GM19240 (cell line): ENCODE data around the gene MAP2K6.

ENCODE experiments used
- DNase-seq: peaks from one replicate; pipeline ENCODE4 v3.0.0; 2011; ENCODE audit warnings: low spot score; ENCODE audit not compliant: insufficient read length

The MAP2K6 gene

DNA sequence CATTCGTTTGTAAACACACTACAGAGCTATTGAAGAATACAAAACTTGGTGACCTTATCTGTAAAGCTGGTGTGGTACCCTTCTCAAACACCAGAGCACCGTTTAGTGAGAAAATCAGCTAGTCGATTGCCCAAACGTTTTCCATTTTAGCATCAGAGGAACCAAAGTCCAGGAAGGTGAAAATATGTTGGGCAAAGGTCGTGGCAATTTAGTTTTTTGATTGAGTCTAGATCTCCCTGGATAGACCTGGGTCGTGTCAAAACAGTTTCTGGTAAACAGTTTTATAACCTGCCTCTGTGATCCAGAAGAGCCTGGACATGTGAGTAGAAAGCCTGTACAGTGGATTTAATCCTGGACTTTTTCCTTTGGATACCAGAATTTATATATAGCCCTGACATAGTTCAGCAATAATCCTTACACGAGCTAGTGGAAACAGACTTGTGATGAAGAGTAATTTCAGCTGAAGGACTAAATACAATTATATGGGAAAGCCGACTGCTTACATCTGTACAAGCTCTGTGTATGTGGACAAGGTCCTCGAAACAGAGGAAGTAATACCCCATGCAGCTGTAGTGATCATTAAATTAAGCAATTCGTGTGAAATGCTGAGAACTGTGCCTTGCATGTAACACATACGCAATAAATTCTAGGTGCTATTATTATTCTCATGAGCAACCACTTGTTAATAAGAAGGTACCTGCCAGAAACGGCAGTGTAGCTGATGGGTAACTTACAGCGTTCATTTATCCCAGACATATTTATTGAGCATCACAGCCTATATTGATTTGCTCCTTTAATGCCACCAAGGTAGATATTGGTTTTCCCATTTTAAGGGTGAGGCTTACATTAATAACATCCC is 72.5 kb downstream of the MAP2K6 start:
- no peak for DNase-seq

DNA sequence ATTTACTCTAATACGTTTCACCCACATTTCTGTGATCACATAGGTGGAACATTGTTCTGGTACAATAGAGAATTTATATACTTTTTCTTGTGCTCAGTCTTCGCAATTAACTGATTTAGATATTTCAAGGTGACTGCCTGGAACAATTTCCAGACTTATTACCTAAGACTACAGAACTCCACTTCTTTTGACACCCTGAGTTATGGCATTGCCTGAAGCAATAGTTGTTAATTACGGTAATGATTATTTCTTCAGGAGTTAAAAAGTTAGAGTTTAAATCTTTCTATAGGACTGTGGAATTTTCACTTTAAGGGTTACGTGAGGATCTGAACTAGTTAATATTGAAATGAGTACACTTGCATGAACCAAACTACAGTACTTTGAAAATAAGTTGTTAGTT is 74.8 kb downstream of the MAP2K6 start:
- no peak for DNase-seq

DNA sequence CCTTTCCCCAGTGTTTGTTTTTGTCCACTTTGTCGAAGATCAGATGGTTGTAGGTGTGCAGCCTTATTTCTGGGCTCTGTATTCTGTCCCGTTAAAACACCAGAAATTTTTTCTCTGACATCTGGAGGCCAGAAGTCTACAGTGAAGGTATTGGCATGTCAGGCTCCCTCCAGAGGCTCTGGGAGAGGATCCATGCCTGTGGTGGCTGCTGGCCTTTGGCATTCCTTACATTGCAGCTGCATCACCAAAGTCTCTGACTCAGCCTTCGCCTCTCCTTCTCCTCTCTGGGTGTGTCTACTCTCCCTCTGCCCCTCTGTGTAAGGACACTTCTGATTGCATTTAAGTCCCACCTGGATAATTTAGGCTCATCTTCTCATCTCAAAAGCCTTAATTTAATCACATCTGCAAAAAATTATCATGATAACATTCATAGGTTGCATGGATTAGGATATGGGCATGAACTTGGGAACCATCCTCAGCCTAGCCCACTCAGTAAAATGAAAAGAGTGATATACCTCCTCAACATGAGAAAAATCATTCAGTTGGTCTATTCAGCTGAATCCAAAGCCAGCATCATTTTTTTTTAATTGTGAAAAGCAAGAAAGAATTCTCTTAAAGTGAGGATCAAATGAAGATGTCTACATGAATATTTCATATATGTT is 78.0 kb downstream of the MAP2K6 start:
- no peak for DNase-seq

DNA sequence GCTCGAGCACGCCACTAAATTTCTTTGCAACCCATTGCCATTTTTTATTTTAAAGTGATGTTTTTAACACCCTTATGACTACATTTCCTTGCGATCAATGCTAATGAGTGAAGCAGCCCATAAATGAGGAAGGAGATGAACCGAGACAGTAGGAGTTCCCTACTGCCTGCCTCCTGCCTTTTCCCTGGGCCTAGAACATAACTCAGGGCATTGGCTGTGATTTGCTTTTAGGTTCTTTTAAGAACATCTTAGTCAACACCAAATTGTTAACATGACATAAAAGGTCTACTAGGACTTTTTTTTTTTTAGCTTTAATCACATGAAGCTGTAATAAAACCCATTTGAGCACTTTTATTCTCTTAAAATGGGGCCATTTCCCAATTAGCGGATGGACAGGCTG is 81.3 kb downstream of the MAP2K6 start:
- no peak for DNase-seq

DNA sequence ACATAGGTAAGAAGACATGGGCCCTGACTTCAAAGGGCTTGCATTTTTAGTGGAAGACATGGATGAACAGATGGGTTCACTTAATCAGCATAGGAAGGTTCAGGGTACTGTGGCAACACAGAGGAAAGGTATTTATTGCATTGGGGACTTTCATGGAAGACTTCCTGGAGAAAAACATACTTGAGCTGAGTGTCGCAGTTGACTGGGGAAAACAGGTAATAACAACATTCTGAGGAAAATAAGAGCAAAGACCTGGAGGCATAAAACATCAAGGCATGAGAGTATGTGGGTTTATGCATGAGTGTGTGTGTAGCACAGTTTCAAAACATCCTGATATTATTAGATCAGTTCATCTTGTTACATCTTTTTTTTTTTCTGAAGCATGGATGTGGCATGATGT is 82.7 kb downstream of the MAP2K6 start:
- no peak for DNase-seq

DNA sequence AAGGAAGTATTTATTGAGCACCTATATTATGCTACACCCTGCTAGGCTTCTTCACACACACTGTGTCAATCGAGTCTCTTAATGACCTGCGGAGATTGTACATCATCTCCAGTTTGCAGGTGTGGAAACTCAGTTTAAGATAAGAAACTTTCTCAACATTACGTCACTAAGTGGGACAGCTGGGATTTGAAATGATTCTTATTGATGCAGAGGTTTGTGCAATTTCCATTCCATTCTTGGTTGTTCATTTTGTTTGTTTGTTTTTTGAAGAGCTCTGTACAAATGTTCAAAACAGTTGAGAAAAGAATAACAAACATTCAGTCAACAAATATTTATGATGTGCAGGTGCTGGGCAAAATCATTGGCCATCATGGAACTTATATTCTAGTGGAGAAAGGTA is 84.8 kb downstream of the MAP2K6 start:
- DNase-seq = no peak

DNA sequence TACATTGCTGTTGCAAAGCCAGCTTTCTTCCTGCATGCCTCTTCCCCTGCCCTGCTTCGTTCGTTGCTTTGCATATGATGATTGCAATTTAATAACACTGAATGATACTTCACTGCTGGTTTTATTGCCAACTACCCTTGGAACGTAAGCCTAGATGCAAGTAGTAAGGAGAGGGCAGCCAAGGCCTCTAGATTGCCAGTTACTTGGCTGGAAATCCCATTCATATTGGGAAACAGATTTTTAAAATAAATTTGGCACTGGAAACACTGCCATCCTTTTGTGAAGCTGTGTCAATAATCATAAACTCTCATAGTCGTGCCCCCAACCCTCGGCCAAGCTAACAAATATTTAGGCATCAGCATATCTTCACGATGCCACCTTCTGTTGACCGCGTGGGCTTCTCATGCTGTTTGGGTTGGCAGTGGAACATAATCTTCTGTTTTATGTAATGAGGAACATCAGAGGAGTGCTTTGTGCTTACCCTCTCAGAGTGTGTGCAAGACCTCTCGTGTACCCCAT is 86.5 kb downstream of the MAP2K6 start:
- no peak for DNase-seq

DNA sequence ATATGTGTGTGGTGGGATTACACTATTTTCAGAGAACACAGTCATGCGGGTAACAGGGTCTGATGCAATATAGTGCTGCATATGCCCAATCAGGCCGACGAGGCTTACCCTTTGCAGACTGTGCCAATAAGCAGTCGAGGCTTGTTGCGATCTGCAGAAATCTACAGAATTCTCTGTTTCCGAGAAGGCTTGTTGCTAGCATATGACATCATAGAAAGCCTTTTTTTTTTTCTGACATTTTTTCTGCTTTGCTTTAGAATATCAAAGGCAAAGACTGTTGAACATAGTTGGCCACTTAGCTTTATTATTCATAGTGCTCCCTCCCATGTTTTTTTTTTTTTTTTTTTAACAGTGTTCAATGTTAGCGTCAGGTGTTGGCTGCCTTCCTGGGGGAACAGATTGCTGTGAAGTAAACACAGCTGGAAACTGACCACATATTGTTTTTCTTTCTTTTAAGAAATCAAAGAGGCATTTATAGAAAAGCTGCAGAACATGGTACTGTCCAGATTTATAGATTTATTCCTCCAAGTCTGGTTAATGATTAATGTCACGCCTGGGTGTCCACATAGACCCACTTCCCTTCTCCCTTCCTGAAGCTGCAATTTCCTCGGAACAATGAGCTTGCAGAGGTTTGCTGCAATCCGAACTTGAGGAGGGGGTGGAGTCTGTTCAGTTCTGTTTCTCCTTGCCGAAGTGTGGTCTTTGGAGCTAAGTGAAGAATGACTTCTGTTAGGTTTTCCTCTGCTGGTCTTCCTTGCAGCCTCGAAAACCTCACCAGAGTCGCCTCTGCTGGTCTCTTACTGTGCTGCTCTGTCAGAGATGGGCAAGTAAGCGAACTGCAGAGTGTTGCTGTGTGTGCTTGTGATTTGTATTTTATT is 87.3 kb downstream of the MAP2K6 start:
- no peak for DNase-seq

DNA sequence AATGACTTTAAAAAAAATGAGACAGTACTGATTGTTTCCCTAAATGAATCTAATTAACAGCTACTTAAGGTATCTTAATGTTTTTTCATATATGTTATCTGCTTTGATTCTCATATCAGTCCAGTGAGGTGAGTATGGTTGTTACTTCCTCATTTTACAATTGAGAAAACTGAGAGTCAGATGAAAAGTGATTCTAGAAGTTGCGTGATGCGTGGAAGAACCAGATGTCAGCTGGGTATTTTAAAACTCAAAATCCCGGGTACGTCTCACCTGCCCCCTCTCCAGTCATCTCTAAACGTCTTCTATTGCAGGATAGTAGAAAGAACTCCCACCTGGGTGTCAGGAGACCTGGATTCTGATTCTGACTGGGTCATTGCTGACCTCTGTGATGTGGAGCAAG is 89.2 kb downstream of the MAP2K6 start:
- peak; percentile 25 for DNase-seq

DNA sequence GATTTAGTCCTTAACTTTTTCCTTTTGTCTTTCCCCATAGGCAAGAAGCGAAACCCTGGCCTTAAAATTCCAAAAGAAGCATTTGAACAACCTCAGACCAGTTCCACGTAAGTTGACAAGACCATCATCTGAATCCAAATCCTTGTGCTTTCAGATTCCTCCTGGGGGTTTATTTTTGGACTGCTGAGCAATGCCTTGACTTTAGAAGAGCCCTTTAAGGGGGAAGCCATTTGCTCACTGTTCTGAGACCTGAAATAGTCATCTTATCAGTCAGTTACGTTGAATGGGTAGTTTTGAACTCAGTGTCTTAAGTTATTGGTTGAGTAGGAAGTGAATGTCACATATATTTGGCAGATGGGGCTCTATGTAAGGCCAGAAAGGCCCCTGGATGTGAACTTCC is 91.2 kb downstream of the MAP2K6 start:
- DNase-seq = no peak

DNA sequence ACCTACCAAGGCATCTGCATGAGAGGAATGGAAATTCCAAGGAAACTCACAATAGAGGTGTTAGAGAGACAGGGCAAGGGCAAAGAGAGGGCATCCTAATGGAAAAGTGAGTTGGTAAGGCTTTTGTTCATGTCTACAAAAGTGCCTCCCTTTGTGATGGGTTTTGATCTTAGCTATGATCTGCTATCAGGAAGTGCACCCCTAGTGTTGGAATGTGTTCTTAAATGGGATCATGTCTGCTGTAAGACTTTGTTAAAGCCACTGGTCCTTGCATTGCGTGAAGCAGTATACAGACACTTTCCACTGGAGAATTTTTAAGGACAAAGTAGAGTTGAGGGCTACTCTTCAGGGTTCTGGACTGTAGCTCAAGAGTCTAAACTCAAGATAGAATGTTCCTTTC is 92.0 kb downstream of the MAP2K6 start:
- DNase-seq = no peak

DNA sequence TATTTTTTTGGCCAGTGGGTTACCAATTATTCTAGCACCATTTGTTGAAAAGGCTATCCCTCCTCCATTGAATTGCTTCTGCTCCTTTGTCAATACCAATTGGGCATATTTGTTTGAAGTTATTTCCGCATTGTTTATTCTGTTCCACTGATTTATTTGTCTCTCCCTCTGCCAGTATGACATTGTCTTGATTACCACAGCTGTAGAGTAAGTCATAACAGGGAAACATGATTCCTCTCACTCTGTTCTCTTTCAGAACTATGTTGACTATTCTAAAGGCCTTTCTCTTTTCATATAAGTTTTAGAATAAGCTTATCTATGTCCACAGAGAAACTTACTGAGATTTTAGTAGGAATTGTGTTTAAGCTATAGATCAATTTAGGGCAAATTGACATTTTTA is 94.3 kb downstream of the MAP2K6 start:
- DNase-seq = no peak

DNA sequence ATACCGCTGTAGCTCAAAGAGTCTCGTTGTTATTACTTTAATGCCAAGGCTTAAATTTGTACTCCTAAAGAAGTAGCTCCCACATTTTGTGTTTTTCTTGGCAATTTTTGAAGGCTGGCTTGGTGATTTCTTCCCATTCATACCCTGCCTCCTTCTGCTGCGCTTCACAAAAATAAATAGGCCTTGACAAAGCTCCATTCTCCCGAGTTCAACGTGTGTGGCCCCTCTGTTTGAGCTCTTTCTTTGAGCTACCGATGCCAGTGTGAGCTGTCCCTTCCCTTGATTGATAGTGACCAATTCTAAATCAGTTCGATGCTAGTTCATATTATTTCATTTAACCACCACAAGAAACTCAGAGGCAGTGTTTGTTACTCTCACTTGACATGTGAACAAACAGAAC is 96.8 kb downstream of the MAP2K6 start:
- no peak for DNase-seq

DNA sequence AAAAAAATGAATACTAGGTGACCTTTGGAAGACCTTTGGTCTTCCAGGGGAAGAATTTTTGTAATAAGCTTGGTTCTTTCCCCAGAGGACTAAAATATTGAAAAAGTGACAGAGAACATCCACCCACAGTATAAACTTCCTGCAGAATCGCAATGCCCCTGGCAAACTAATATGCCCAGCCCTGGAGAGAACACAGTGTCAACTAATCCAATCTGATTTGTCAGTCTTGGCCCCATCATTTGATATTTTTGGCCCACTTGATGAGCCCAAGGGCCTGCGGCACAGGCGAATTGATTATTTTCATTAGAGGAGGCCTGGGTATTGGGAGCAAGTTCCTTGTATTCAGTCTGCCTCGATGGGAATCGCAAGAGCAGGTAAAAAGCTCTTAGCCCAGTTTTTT is 98.4 kb downstream of the MAP2K6 start:
- no peak for DNase-seq

DNA sequence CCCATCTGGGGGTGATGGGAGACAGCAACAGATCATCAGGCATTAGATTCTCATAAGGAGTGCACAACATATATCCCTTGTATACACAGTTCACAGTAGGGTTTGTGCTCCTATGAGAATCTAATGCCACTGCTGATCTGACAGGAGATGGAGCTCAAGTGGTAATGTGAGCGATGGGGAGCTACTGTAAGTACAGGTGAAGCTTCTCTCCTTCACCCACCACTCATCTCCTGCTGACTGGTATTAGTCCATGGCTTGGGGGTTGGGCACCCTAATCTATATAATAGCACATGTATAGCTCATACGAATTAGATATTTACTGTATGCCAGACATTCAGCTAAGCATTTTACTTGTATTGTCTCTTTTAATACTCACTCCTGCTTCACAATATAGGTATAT is 101.7 kb downstream of the MAP2K6 start:
- DNase-seq = no peak

DNA sequence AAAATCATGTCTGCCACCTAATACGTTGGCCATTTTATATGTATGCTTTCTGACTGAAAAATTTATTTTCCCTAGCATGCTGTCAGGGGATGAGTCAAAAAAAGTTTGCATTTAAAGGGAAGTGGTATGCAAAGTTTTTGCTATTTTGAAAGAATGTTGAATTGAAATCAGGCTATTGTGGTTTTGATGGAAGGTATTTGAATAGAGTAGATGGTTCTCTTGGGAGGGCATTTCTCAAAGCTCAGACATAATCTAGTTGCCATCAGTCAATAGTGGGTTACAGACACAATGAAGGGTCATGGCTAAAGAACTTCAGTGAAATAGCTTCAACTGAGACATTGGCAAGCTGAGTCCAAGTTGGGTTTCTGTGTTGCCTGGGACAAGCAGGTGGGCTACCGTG is 102.4 kb downstream of the MAP2K6 start:
- DNase-seq = no peak

DNA sequence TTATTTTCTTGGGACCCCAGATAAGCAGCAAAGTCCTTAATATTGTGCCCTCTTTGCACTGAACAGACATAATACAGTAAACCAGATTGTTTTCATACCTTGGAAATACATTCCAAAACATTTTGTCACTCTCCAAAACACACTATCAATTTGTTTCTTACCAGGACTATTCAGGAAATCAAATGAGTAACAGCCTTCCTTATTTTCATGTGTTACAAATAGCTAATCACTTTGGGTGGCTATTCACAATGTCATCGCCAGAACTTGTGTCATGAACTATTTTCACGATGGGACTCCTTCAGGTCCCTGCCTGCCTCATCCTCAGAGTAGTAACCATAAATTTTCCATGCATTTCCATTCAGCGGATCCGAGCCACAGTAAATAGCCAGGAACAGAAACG is 104.5 kb downstream of the MAP2K6 start:
- DNase-seq = no peak

DNA sequence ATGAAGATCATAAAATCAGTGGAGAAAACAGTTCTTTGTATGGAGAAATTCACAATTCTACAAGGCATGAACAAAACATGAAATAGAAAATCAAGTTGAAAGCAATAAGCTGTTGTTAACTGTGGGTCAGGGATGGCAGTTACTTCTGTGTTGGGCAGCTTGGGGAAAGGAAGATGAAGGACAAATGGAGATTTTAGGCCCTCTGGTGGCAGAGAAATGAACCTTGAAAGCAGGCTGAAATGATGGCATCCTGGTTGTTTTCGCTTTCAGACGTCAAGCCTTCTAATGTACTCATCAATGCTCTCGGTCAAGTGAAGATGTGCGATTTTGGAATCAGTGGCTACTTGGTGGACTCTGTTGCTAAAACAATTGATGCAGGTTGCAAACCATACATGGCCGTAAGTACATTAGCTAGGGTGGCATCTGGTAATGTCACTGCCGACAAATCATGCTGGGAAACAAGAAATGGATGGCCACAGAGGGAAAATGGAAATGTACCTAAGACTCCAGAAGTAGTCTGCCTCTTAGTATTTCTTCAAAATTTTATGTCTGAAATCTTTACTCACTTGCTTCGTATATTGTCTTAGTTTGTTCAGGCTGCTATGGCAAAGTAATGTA is 108.9 kb downstream of the MAP2K6 start:
- DNase-seq = no peak

DNA sequence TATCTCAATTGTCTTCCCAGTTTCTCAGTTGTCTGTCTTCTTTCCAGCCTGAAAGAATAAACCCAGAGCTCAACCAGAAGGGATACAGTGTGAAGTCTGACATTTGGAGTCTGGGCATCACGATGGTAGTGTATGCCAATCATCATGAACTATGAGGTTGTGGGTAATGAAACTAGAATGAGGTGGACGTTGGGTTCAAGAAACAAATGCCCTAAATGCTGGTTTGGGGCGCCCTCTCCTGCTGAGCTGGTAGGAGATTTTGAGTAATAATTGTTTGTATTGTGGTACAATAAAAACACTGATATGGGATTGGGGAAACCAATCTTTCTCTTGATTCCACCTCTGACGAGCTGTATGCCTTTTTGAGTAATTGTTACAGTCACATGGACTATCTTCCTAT is 110.4 kb downstream of the MAP2K6 start:
- no peak for DNase-seq

DNA sequence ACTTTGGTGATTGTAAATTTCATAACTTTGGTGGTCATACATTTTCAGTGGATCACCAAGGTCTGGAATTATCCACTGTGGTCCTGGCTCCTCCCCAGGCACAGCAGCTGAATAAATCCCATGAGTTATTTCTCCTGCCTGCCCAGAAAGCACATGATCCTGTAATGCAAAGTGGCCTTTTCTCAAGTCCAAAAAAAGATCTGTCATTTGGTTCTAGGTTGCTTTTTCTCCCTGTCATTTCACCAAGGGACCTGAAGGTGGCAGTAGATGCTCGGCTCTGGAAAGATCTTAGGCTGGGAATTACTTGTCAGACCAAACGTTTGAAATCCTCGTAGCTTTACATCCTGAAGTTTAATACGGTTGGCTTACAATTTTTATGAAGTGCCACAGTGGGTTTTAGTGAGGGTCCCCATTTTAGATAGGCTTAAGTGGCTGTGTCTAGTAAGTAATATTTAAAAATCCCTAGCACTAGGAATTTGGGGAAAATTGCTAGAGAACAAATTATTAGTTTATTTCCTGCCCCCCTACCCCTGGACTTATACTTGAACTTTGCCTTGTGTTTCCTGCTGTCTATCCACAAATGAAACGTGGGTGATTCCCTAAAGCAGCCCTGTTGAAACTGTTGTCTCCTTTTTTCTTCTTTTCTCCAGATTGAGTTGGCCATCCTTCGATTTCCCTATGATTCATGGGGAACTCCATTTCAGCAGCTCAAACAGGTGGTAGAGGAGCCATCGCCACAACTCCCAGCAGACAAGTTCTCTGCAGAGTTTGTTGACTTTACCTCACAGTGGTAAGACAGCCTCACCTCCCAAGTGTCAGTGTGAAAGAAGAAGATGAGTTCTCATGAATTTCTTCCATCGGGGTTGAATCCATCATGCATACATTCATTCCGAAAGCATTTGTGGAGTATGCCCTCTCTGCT is 111.7 kb downstream of the MAP2K6 start:
- DNase-seq = no peak
